Femur (tissue), 1 donor: ENCODE data around the gene MAD1L1.

Source experiments
- DNase-seq: peaks from one replicate; pipeline ENCODE4 v3.0.0-alpha.2; 2017

MAD1L1 gene

DNA sequence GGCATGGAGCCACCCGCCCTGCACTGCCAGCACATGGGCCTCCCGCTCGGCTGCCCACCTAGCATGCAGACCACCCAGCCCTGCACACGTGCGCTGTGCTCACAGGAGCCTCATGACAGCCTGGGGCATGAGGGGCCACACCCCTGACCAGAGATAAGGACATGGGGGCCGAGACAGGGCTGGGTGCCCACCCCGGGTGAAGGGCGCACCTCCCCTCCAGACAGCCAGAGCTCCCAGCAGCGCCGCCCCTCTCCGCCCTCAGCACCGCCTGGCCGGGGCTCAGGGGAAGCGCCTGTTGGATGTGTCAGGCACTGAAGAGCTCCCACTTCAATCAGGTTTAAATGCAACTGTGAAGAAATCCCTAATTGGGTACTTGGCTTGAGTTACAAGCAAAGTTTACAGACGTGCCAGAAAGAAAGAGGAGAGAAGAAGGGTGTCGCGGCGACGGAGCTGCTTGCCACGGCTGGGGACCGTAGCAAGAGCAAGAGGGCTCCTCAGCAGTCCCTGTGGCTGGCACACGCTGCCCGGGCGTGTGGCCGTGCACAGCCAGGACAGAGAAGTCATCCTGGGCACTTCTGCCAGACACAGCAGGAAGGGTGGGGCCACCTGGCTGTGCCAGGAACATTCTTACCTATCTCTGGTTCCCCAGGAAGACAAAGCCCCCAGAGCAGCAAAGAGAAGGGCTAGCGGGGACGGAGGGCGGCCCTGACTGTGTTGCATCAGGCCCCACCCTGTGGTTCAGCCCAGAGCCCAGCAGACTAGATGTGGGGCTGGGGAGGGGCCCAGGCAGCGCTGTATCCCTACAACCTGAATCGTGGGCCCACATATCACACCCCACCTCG, 315.3 kb downstream of the MAD1L1 start:
- no peak for DNase-seq

DNA sequence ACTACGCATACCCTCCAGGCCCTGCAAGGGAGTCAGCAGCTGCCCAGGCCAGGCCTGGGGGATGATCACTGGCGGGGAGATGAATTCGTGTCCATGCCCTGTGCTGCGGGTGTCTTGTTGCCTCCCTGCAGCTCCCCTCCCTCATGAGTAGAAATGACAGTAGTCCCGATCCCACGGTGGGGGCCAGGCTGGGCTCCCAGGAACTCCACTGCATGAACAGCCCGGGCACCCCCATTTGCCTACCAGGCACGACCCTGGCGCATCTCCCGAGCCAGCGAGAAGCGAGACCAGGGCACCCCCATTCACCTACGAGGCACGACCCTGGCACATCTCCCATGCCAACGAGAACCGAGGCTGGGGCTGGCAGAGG, 316.2 kb downstream of the MAD1L1 start:
- DNase-seq, result no peak

DNA sequence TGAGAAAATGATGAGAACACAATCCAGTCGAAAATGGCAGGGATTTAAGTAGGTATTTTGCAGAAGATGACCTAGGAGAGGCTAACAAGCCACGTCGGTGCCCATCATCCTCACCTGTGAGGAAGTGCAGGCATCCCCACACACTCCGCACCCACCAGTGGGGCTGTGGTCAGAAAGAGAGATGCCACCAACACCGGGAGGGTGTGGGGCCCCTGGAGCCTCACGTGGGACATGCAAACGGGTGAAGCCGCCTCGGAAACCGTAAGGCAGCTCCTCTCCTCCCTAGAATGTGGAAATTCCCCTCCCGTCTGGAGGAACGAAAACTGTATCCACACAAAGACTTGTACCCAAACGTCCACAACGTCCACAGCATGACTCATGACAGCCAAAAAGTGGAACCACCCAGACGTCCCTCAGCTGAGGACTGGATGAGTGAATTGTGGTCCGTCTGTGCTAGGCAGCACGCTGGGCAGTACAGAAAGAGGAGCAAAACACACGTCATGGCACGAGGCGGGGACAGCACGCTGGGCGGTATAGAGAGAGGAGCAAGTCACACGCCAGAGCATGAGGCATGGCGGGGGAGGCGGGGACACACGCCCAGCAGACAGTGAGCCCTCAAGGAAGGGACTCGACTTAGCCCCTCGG, 316.7 kb downstream of the MAD1L1 start:
- DNase-seq, result no peak

DNA sequence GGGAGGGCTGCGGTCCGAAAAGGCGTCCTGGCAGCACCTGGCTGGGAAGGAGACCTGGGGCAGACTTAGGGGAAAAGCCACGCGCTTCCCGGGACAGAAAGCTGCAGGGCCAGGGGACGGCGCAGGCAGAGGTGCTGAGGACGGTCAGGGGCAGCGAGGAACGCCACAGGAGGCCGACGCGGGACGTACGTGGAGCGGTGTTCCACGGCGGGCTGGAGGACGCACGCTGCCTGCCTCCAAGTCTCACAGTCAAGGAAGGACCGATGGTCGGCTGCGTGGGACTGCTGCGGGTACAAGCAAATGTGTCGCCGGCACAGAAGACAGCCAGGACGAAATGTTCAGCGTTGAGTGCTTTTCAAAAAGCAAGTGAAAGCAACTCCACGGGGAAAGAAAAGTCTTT, 317.4 kb downstream of the MAD1L1 start:
- DNase-seq, result no peak

DNA sequence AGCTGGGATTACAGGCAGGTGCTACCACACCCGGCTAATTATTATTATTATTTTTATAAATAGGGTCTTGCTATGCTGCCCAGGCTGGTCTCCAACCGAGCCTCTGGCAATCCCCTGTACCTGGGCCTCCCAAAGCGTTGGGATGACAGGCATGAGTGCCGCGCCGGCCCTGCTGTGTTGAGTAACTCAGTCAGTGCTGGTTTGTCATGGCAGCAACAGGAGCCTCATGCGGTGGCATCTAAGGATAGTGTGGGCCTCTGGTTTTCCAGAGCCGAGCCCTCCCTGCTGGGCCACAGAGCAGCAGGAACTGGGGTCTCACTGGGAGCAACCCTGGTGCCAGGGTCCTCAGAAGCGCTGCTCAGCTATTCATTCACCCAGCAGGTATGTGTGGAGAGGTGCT, 318.0 kb downstream of the MAD1L1 start:
- no peak for DNase-seq

DNA sequence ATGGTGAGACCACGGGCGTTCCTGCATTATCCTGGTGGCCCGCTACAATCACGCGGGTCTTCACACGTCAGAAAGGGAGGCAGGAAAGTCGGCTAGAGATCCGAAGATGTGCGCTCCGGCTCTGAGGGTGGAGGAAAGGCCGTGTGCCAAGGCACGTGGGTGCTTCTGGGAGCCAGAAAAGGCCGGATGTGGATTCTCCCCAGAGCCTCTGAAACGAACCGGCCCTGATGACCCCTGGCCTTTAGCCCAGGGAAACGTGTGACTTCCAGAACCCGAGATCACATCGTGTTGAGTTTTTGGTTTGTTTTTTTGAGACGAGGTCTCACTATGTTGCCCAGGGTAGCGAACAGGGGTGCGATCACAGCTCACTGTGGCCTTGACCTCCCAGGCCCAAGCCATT, 318.4 kb downstream of the MAD1L1 start:
- no peak for DNase-seq

DNA sequence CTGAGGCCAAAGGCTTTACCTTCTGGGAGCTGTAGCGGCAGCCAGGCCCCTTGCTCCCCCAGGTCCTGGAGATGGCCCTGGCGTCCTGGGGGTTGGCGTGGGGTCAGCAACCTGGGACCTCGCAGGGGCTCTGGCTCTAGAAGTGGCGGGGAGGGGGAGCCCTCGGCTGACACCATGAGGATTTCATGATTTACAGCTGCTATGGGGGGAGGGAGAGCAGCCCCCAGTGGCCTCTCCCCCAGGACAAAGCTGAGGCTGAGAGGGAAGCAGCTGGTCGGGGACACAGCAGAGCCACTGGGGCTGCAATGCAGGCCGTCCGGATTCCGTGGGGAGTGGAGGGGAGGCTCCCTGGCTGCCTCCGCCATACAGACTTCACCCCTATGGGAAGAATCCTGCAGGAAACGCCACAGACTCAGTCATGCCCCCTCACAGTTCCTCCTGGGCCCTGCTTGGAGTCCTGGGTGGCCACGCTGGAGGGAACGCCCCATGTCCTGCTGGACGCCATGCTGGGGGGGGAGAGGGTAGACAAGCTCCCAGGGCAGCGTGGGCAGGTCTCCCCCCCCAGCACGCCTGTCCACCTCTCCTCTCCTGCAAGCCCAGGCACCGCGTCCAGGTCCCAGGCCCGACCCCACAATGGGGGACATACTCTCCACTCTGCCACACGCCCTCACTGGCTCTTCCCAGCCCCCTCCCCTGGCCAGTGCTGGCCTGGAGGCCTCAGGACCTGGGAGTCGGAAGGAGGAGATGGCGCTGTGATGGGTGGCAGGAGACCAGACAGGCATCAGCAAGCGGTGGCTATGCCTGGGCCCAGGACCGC, 319.1 kb downstream of the MAD1L1 start:
- DNase-seq, result no peak

DNA sequence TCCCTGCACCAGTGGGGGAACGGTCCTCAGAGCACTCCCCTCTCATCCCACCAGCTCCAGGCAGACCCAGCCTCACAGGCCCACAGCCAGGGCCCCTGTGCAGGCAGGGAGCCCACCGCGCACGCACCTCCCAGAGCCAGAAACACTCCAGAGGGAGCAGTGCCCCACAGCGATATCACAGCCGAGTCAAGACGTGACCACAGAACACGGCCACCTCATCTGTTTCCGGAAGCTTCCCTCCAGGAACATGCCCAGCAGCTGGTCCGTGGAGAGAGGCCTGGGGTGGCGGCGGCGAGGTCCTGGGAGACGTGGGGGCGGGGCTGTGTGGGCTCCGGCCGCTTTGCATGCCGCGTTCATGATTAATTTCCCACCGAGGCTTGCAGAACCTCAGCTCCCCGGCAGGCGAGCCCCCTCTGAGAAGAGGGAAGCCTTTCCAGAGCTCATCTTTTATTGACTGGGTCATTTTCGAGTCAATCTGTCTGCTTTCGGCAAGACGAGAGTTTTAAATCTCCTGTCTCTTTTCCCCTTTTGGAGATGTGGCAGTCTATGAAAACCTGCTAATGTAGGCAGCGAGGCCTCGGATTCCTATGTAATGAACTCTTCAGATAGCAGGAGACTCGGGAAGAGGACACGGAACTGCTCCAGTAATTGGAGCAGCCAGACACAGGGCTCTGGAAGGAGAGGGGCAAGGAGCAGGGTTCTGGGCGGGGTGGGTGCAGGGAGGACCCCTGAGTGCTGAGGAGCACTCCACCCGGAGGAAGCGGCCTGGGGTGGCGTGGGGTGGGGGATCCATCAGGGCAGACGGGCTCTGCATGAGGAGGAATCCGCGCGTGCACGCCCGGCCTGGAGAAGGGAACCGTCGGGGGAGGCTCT, 319.9 kb downstream of the MAD1L1 start:
- DNase-seq, result peak; percentile 65

DNA sequence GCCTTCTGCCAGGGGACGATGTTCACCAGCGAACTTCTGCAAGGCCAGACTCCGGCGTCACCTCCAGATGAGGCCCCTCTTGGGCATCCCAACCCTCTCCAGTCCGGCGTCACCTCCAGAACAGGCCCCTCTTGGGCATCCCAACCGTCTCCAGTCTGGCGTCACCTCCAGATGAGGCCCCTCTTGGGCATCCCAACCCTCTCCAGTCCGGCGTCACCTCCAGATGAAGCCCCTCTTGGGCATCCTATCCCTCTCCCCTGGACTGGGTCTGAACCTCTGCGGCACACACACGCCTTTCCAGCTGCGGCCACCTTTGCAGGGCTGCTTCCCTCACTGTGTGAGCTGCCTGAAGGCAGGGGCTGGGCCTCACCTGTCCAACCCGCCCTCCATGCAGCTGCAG, 321.2 kb downstream of the MAD1L1 start:
- DNase-seq, result no peak

DNA sequence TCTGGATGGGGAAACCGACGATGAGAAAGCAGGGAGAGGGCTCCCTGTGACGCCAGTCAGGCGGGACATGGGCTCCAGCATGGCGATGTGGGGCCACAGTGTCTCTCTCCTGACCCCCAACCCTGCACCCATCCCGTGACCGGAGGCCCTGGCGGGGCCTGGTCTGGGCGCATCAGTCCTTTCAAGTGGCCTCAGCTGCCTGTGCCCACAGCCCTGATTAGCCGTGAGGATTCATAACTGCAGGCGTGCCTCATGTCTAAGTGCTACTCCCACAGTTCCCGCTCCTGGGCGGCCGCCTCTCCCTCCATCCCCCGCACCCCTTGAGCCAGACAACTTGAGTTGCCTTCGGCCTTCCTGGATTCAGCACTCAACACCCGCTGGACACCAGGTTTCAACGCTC, 321.9 kb downstream of the MAD1L1 start:
- DNase-seq, result no peak

DNA sequence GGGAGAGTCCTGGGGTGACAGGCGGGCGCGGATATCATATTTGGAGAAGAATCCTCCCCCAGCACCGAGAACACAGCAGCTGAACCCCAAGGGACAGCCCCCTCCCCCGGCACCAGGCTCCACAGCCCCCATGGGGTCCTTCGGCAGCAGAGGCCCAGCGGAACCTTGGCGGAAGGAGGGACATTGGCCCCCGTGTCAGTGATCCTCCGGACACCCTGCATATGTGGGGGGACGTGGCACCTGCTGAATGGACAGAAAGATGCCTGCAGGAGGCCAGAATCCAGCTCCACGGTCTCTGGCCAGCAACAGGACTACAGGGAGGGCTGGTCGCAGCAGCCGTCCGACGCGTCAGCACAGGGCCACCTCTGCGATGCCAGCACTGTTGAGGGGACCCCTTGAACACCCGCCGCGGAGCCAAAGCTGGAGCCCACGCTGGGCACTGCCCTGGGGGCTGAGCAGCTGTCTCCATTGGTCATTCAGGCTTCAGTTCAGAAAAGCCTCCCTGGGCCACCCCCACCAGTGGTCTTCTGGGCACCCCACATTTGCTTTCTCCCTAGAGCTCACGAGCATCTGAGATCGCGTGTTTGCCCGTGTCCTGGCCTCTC, 322.6 kb downstream of the MAD1L1 start:
- no peak for DNase-seq

DNA sequence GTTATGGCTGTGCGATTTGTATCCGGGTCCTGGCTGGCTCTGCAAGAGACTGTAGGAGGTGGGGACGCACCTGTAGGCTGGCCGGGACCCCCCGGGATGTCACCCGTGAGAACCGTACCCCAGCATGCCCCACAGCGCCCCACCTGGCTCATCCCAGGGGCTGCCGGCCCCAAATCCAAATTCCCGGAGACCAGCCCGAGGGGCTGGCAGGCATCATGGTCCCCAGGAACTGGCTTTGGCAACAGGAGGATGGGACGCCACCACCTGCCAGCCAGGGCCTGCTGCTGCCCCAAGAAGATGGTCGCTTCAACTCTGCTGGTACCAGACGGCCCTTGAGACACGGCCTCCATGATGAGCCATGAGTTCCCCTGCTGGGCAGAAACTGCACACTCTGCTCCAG, 323.3 kb downstream of the MAD1L1 start:
- DNase-seq, result no peak

DNA sequence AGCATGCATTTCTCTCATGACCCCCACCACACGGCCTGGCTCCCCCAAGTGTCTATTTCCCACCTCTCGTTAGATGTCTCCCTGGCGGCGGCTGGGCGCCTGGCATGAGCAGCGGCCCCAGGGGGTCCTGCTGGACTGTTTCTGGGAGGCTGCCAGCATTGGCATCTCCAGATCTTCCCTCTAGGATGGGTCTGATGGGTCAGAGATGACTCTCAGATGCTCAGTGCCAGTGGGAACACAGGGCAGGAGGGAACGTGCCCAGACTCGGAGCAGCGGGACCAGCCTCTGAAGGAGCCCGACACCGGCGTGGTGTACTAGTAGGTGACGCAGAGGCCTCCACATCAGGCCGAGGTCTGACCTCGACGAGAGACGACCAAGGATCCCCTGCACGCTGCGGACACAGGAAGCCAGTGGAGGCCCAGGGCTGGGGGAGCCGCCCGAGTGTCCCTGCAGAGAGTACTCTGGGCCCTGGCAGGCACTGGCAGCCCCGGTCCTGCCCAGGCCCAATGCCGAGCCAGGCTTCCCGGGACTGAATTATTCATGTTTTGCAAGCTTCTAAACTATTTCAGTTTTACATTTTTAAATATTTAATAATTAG, 323.8 kb downstream of the MAD1L1 start:
- no peak for DNase-seq

DNA sequence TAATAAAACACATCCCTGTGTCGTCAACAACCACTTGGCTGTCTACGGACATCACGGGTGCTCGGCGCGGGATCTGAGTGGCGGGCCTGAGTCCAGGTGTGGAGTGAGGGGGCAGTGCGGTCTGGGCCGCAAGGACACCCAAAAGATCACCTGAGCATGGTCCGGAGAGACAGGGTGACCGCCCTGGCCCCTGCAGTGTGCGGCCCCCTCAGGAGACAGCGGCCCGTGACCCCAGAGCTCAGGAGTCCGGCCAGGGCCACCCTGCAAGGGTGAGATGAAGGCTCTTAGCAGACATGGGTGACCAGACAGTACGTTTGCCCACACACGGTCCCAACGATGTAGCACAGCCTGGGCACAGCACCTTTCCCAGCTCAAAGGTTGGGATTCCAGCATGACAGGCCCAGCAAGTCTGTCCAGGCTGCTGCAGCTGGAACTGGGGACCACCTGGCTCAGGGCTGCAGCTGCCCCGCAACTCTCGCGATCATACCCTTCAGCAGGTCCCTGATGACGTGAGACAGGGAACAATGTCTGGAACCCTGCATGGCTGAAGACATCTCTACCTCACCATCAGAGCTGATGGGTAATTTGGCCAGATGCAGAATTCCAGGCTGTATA, 324.9 kb downstream of the MAD1L1 start:
- DNase-seq, result no peak

DNA sequence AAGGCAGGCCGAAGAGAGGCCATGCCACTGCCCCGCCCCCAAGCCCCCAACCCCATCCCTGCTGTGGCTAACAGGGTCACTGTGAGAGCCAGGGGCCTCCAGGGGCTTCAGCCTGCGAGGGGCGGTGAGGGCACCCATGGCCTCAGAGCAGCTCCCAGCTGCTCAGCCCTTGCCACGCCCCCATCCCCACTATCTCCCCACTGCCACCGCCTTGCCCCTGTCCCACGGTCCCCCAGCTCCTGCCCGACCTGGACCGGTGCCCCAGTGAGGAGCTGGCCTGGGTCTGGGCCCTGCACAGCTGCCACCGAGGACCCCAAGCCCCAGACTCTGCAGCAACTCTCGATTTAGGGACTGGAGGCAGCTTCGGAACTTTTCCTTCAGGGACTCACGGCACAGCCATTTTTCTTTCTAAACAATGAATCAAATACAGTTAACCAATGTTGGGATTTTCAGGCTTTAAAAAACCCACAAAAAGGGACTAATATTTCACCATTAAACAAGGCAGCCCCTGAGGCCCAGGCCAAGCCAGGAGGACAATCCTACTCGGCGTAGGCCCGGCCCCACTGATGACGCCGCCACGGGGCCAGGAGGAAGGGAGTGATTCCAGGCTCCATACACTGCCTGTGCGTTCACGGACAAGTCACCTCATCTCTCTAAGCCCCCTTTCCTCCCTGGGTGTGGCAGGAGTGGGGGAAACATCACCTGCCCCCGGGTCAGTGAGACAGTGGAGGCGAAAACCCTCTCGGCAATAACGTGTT, 325.6 kb downstream of the MAD1L1 start:
- DNase-seq, result no peak

DNA sequence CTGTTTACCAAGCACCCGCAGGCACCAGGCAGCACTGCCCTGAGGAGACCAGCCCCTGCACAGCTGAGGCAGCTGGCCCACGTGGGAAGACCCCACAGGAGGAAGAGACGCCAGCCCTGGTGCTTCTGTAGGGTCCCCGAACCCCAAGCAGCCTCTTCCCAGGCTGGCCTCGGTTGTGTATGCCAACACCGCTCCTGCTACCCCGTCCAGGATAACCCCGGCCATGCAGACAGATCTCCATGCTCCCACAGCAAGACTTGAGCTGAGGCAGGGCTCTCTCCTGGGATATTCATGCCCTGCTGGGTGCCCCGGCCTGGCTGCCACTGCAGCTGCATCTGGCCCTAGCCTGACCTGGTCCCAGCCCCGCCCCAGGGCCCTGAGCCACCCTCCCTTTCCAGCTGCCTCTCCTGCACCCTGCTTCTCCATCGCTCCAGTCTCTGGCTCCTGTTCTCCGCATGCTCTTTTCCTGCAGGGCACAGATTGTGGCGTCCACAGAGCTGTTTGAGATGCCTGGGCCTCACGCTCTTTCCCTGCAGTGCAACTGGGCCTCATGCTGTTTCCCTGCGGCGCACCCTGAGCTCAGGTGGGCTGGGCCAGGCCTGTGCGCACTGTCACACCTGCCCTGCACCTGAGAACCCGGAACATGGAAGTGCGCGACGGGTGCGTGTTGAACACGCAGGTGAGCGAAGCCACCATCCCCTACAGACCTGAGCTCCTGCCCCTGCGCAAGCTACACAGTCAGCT, 326.5 kb downstream of the MAD1L1 start:
- no peak for DNase-seq

DNA sequence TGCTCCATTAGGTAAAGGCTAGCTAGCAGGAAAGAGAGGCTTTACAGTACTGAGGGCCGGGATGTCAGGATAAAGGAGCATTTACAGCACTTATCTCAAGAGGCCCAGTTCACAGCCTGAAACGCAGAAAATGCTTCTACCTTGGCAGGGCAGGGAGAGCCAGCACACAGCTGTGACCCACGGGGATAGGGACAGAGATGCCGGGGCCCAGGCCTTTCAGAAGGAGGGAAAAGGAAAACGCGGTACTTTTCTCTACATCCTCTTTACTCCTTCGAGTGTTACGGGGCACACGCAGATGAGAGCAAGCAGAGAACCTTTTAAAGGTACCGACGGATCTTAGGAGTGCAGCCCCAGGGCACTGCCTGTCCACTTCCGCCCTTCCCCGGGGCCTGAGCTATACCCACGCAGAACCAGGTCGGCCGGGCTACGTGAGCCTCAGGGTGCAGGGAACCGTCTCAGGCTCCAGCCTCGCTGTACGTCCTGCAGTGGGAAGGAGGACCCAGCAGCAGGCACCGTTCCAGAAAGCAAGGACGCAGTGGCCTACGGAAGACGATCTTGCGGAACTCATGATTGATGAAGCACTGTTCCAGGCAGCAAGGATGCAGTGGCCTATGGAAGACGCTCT, 330.4 kb downstream of the MAD1L1 start:
- DNase-seq, result no peak

DNA sequence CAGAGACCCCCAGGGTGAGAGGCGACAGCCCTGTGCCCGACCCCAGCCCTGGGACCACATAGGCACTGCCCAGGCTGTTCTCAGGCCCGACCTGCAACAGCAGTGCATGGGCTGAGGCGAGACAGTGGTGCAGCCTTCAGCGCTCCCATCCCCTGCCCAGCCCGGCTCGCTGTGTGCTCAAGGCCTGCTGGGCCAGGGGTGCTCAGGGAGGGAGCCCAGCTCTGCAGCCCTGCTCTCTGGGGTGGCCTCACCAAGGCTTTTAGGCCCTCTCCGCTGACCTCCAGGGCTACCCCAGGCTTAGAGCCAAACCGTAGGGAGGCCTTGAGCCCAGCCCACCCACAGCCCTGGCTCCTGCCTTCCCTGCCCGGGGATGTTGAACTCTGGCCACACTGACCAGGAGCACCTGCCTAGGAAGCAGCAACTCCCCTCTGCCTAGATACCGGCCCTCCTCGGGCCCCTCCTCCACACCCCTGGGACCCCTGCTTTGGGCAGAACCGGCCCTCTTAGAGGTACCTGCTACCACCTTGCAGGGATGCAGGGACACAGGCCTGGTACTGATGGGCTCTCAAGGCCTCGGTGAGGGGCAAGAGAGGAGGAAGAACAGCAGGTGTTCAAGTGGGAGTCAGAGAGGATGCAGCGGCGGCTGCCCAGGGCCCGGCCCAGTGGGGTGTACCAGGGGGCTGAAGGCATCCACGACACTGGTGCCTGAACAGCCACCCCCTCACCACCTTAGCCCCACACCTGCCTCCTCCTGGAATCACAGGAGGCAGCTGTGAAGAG, 331.1 kb downstream of the MAD1L1 start:
- no peak for DNase-seq

DNA sequence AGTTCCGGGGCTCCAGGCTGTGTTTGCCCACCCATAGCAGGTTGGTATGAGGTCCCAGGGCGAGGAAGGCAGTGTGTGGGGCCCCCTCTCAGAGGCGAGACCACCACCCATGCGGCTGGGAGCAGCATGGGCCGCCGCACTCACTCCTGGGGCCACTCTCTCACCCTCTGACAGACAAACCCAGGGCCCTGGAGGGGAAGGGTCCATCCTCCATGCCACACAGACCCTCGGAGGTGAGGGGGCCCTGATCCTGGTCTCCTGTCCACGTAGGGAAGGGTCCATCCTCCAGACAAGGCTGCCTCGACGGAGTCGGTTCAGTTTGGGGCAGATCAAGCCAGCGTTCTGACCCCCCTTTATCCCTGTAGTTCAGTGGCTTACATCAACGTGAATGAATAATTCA, 331.9 kb downstream of the MAD1L1 start:
- DNase-seq, result no peak
